HG03108 (cell line): ENCODE data around the gene HLA-B.
"Not testable (repeated sequence)": the region's sequence is repeated elsewhere in the genome, so short reads cannot be mapped to it uniquely, and the experiment has no call there.

Experiments
- ATAC-seq: cut with Tn5 transposase; IDR thresholded peaks from one replicate; pipeline ENCODE4 v1.9.1; 2021; ENCODE audit warnings: moderate library complexity; ENCODE audit not compliant: unreplicated experiment

The HLA-B gene

DNA sequence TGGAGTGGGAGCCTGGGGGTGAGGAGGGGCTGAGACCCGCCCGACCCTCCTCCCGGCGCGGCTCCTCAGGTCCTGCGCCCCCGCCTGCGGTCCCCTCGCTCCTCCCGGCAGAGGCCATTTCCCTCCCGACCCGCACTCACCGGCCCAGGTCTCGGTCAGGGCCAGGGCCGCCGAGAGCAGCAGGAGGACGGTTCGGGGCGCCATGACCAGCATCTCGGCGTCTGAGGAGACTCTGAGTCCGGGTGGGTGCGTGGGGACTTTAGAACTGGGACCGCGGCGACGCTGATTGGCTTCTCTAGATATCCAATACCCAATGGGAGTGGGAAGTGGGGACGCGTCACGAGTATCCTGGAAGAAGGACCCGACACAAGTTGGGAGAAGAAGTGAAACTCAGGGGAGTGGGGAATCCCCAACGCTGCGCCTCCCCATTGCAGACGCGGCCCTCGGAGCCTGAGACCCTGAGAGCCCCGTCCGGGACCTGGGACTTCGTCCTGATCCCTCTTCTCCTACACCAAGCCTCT lies at the start of gene HLA-B:
HLA-B (minus strand) TSS at position 234 of the 521 bp plus-strand sequence; CDS start at position 213, 21 bp downstream.
- peak; percentile 73 for ATAC-seq

DNA sequence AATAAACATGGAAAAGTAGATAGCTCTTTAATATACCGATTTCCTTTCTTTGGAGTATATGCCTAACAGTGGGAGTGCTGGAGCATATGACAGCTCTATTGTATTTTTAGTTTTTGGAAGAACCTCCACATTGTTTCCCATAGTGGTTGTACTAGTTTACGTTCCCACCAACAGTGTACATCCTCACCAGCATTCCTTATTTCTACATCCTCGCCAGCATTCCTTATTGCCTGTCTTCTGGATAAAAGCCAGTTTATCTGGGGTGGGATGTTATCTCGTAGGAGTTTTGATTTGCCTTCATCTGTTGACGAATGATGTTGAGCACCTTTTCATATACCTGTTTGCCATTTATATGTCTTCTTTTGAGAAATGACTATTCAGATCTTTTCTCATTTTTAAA lies 49.0 kb upstream of the HLA-B start:
- no peak for ATAC-seq

DNA sequence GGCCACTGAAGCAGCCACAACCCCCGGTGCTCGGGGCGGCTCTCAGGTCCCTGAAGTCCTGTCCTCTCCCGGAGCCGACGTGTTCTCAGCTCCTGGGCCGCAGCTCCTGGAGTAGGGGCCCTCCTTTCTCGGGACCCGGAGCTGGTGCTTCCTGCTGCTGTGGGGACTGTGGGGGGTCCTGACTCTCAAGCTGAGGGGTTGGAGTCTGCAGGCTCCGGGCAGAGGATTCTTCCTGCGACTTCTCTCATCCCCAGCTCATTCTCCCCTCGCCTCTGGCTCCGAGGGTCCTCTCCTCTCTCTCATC lies 47.0 kb upstream of the HLA-B start:
- not testable (repeated sequence) for ATAC-seq

DNA sequence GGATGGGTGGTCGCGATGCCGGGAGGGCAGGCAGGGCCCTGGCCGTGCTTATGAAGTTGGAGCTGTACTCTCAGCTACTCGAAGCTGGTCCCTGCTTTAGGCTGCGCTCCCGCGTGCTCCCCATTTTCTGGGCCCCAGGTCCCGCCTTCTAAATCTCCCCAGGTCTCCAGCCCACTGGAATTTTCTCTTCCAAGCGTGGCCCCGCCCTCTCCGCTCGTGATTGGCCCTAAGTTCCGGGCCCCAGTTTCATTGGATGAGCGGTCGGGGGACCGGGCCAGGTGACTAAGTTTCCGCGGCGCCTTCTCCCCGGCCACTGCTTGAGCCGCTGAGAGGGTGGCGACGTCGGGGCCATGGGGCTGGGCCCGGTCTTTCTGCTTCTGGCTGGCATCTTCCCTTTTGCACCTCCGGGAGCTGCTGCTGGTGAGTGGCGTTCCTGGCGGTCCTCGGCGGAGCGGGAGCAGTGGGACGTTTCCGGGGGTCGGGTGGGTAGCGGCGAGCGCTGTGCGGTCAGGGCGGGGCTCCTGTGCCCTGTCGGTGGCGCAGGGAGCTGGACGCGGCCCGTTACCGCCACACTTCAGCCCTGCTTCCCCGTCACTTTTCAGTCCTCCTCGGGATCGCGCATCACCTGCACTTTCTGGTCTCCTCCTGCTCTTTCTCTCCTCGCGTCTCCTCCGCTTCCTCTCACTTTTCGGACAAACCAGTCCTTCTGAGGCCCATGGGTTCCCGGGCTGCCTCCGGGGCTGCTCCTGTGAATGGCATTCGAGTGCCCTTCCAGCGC lies 46.5 kb upstream of the HLA-B start, which contains the start of gene MICA:
MICA (plus strand) TSS at position 313 of the 778 bp plus-strand sequence; CDS start at position 351, 38 bp downstream.
- ATAC-seq: peak; percentile 44

DNA sequence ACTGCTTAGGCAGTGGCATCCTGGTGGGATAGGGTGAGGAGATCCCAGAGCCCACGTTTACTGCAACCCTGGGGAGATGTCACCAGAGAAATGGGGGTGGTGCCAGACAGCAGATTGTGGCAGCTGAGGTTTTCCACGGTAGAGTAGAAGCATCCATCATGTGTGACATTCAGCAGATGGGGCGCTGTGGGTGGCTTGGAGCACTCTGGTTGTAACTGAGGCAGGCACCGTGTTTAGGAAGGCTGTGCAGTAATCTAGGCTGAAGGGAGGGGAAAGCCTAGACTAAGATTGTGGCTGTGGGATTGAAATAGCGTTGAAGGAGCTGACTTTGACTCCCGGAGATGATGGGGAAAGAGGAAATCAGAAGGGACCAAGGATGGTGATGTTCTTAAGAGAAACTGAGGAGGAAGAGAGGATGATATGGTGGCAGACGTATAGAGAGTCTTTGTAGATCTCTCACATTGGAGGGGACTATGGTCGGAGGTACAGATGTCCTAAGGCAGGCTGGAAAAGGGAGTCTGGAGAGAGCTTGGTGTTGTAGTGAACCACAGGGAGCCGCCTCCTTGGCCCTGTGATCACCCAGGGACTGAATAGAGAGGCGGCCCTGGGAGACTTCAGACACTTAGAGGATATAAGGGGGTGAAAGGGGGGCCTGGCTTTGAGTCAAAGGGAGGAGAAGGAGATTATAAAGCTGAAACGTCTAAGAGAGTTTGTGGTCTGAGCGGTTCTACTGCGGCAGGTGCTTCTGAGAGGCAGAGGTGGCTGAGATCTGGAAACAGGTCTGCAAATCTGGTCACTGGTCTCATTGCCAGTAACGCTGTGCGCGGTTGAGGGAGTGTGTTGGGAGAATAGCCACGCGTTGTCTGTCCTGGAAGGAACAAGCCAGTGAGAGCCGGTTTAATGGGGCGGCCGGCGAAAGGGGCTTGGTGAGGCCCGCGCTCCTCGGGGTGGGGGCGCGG lies 45.6 kb upstream of the HLA-B start:
- no peak for ATAC-seq

DNA sequence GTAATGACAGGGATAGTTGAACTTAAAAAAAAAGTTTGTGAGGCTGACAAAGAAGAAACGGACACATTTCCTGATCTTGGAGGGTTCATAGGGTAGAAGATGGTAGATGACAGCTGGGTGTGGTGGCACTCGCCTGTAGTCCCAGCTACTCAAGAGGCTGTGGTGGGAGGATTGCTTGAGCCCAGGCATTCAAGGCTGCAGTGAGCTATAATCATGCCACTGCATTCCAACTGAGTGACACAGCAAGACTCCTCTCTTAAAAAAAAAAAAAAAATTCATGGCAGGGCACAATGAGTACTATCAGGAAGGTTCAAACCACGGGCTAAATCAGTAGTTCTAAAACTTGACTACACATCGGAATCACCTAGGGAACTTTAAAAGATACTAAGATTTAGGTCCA lies 44.4 kb upstream of the HLA-B start:
- ATAC-seq: no peak

DNA sequence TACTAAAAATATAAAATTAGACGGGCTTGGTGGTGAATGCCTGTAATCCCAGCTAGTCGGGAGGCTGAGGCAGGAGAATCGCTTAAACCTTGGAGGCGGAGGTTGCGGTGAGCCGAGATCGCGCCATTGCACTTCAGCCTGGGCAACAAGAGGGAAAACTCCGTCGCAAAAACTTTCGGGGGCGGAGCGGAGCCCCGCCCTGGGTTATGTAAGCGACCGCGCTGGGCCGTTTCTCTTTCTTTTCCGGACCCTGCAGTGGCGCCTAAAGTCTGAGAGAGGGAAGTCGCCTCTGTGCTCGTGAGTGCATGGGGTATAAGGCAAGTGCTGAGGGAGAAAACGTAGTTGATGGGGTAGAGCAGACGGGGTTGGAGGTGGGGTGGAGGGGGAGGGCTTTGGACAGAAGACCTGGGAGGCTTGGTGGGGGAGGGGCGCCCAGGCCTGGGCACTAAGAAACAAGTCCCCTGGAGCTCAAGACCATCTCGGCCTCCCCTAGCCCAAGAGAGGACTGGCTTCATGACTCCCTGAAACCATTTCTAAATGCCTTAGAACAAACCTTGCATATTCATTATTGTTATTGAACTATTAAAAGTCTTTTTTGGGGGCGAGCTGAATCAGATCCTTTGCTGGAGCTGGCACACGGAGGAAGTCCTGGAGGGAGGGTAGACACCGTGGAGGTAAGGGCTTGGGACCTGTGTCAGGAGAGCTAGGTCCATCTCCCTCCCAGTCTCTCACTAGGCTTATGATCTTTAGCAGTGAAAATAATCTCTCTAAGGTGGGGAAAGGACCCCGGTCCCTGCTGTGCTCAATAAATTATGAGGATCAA lies 43.7 kb upstream of the HLA-B start:
- ATAC-seq: no peak

DNA sequence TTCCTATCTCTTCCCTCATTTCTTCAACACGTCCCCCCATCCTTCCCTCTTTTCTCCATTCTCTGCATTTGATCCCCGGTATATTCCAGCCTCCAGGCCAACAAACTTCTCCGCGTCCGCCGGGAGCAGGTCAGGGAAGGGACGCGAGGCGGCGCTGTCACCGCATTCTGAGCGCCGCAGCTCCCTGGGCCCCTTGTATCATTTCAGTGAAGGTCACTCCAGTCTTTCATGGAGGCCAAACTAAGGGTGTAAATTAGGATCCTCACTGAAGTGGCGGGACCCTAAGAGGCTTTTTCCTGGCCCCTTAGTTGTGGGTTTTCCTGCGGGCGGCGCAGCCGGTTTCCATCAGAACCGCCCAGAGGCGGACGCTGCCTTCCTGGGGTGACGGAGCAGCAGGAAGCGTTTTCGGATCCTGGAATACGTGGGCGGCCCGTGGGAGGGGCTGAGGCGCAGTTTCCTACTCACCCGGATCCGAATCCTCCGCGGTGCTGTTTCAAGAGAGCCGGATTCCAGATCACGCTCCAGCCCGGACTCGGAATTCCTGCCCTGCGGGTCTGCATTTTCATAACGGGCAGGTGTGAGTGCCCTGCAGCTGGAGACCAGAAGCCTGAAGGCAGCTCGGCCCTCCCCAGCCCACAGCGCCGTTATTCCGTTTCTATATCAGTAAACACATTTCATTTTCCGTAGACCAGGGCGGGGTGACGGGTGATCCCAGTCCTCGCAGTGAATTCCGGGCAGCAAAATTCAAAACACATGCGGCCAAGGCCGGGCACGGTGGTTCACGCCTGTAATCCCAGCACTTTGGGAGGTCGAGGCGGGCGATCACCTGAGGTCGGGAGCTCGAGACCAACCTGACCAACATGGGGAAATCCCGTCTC lies 42.8 kb upstream of the HLA-B start:
- ATAC-seq: no peak

DNA sequence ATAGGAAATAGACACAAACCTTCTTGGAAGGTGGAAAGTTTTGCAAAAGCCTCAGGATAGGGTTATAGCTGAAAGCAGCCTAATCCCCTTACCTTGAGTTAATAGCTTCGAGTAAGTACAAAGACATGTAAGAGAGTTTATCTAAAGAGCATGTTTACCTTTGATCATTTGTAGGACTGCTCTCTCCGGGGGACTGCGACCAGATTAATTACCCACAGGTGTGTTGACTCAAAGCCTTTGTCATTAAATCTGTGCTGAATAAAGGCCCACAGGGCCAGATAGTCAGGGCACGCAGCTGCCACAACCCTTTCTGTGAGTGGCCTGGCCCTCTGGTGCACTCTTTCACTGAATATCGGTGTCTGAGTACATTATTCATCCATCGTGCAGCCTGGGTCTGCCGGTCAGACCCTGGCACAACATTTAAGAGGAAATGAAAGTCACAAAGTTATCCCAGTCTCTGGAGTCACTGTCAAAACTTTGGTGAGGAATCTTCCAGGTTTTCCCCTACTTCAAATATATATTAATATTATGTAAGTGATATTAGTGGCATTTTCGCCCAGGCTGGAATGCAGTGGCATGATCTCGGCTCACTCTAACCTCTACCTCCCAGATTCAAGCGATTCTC lies 41.0 kb upstream of the HLA-B start:
- no peak for ATAC-seq

DNA sequence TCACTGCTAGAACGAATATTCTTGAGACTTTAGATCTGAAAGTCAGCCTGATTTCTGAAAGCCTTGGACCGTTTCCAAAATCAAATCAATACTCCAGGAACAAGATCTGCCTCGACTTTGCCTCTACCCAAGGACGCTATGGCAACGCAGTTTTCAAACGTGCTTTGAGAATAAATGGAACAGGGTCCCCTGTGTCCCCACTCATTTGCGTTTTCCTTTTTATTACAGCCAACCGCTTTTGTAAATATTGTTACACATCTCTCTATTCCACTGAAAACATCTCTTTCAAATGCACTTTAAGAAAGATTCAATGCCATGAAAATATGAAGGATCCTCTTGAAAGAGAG lies 40.1 kb upstream of the HLA-B start:
- ATAC-seq: not testable (repeated sequence)

DNA sequence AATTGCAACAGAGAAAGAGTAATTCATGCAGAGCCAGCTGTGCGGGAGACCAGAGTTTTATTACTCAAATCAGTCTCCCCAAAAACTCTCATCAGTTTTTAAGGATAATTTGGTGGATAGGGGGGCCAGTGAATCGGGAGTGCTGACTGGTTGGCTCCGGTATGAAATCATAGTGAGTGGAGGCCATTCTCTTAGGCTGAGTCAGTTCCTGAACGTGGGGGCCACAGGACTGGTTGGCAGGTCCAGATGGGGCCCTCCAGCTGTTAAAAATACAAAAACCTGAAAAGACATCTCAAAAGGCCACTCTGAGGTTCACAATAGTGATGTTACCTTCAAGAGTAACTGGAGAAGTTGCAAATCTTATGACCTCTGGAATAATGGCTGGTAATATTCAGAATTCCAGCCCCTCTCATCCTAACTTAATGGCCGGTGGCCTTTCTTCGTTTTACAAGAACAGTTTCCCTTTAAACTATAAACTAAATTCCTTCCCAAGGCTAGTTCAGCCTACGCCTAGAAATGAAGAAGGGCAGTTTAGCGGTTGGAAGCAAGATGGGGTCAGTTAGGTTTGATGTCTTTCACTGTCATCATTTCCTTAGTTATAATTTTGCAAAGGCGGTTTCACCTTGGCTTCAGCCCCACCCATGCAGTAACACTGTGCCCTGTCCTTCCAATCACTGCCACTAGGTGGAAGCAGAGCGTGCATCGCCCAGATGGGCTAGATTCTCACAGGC lies 39.6 kb upstream of the HLA-B start:
- ATAC-seq: no peak

DNA sequence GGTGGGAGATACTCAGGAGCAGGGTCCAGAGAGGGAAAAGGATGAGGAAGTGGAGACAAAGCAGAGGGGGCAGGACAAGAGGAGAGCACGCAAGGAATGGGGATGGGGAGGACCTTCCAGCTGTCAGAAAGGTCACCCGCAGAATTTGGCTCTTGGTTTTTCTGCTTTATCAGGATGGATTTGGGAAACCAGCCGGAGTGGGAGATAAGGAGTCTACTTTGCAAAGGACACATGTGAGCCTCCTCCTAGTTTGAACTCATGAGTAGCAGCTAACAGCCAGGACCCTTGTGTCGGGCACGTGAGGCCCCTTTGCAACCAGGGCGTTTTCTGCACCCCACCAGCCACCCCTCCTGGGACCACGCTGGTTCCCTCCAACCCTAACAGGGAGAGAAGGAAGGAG lies 38.9 kb upstream of the HLA-B start:
- no peak for ATAC-seq

DNA sequence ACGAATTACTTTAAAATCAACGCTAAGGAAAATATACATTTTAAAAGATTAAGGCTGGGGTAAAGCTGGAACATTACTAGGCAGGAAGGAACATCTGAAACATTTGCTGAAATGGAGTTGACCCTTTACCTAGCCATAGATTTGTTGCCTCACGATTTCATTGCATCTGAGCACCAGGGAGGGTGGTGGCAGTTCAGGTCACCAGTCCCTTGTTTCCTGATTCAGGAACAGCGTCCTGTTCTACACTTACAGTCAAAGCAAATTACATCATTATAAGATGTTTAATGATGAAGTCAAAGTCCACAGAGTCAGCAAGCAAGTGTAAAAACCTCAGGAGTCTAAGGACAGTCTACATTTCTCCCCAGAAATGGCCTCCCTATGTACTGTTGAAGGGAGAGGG lies 37.4 kb upstream of the HLA-B start:
- no peak for ATAC-seq

DNA sequence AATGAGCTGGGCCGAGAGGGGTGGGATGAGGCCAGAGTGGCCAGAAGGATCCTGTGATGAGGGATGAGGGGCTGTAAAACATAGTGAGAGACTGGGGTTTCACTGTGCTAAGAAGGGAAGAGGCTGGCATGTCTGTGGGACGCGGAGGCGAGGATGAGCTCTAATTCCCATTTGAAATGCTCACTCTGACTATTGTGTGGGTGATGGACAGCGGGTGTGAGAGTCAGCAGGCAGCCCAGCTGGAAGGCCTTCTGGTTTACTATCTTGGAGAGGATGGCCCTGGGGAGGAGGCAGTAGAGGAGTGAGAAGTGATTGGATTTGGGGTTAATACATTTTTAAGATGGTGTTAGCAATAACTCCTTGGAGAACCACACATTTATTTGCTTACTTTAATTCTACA lies 37.0 kb upstream of the HLA-B start:
- no peak for ATAC-seq

DNA sequence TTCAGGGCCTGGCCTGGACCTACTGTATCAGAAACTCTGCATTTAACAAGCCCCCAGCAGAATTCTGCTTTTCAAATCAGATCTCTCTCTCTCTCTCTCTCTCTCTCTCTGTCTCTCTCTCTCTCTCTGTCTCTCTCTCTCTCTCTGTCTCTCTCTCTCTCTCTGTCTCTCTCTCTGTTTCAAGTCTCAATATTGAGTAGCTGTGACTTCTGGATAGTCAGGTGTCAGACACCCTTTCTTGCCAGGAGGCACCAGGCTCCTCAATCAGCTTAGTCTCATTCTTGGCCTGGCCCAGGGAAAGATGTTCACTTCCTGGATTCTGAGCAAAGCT lies 32.8 kb upstream of the HLA-B start:
- ATAC-seq: not testable (repeated sequence)

DNA sequence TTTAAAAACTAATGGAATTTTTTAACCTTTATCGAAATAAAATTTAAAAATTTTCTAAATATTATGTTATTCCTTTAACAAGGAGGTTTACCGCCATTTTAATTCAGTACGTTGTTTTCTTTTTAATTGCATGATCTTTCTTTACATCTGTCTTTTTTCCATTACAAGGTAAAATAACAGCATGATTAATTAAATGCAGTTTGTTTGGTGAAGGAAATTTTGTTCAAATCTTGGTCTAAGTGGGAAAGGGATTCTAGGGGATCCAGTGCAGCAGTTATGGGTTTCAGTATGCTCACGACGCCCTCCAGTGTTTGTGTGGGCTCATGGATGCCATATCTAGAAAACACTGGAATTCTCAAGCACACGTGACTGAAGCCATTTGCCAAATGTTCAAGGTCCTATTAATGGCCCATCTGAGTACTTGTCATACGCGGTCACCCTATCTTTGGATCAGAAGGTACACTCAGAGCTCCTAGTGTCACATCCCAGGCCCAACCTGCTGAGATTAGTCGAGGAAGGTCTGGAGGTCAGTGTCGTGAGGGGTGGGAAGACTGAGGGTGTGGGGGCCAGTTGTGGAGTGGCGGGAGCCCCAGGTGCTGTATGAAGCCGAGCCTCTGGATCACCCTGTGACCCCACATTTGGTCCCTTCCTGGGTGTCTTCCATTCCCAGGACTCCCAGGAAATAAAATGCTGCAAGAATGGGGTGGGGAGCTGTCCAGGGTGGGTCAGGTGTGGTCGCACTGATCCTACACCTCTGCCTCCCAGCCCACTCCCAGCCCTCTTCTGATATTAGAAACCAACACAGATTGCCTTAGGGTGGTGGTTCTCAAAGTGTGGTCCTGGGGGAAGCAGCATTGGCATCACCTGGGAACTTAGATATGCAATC lies 32.2 kb upstream of the HLA-B start:
- ATAC-seq: not testable (repeated sequence)

DNA sequence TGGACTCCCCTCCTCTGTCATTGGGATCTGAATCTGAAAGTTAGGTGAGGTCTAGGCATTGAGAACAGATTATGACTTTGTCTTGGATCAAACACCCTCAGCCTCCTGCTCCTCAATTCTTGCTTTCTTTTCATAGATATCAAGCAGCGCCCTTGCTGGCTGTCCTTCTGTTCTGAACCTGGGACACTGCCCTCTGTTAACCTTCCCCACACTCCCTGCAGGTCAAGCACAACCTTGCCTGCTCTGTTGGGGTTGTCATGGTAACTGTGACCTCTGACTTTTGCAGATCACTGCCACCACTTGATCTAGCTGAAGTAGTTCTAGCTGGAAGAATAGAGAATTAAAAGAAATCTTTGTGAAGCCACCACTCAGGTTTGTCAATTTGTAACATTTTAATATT lies 30.0 kb upstream of the HLA-B start:
- ATAC-seq: no peak

DNA sequence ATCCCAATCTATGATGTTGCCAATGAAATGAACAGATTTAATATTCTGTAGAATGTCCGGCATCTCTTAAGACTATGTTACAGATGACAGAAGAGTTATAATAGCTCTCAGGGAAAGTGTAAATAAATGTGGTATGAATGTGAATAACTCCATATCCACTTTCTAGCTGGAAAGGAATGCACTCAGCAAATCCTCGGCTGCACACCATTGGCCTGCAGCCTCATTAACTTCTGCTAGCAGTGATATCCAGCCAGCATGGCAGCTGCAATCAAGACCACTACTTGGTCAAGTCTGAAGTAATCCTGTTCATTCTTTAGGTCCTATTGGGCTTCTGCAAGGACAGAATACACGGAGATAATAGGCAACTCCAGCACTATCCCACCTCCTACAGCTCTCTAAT lies 29.1 kb upstream of the HLA-B start:
- ATAC-seq: no peak
